ENCODE results near the gene SLC7A4.

The SLC7A4 gene

GRCh38 chr22:21070690-21071615 is 38.6 kb upstream of the SLC7A4 start:
- H3K4me3 ChIP-seq (ENCODE audit: low read depth, low read length): no peak overlapping the region
- in situ Hi-C loops (cut with HindIII; ENCODE audit: low sequenced_read_pairs): no loop called here
- no peak for TF ChIP-seq CTCF (IDR thresholded peaks at IDR 0.05; ENCODE audit: low read depth, low read length, missing control alignments)
- no peak for DNase-seq (ENCODE audit: low read depth)

- no peak for DNase-seq (ENCODE audit: low read depth)
- no peak for TF ChIP-seq CTCF (IDR thresholded peaks at IDR 0.05; ENCODE audit: low read depth, low read length, missing control alignments)
- in situ Hi-C loops (cut with HindIII; ENCODE audit: low sequenced_read_pairs): no loop called here
- H3K4me3 ChIP-seq (ENCODE audit: low read depth, low read length): no peak overlapping the region
These were observed 37.0 kb upstream of the SLC7A4 start for GRCh38 chr22:21069375-21069774.

- H3K4me3 ChIP-seq (ENCODE audit: low read depth, low read length): no peak overlapping the region
- in situ Hi-C loops (cut with HindIII; ENCODE audit: low sequenced_read_pairs): no loop called here
- TF ChIP-seq CTCF (IDR thresholded peaks at IDR 0.05; ENCODE audit: low read depth, low read length, missing control alignments): no peak
- DNase-seq (ENCODE audit: low read depth): no peak
These were observed 36.4 kb upstream of the SLC7A4 start for GRCh38 chr22:21068681-21069276.

- TF ChIP-seq CTCF (IDR thresholded peaks at IDR 0.05; ENCODE audit: low read depth, low read length, missing control alignments): no peak
- H3K4me3 ChIP-seq (ENCODE audit: low read depth, low read length): no peak overlapping the region
- in situ Hi-C loops (cut with HindIII; ENCODE audit: low sequenced_read_pairs): no loop called here
- no peak for DNase-seq (ENCODE audit: low read depth)
These were observed 35.7 kb upstream of the SLC7A4 start for GRCh38 chr22:21067901-21068680.

GRCh38 chr22:21067075-21067900 is 34.9 kb upstream of the SLC7A4 start:
- no peak overlapping the region for H3K4me3 ChIP-seq (ENCODE audit: low read depth, low read length)
- no peak for DNase-seq (ENCODE audit: low read depth)
- in situ Hi-C loops (cut with HindIII; ENCODE audit: low sequenced_read_pairs): no loop called here
- TF ChIP-seq CTCF (IDR thresholded peaks at IDR 0.05; ENCODE audit: low read depth, low read length, missing control alignments): no peak
